Panc1 (cell line): ENCODE measurements around the gene ZNF71. TPM values are rescaled to one million over a fixed set of nuclear protein-coding genes. Genes with fewer than 3 reads are reported as not detected.

Experiments
- ATAC-seq: fragments of 200-7000 bp; cut with Tn5 transposase; 2 replicates; pipeline ENCODE4 v1.9.1; 2020; ENCODE audit warnings: mild to moderate bottlenecking, moderate library complexity
- BruUV-seq: library from RNA; stranded (reverse); fragments of 400-500 nt; replicated peaks from 2 replicates; lab custom pipeline; 2021; lab: Mats Ljungman, UMichigan
- CTCF ChIA-PET: fragments of 300-600 bp; sonication (Branson Sonifier 250); formaldehyde crosslinking; loops from one replicate; lab custom pipeline; 2022; ENCODE audit warnings: antibody characterized with exemption; lab: Charles Lee
- POLR2A ChIA-PET: fragments of 300-600 bp; sonication (Branson Sonifier 250); formaldehyde crosslinking; loops from one replicate; lab custom pipeline; 2022; ENCODE audit warnings: antibody characterized with exemption; lab: Charles Lee
- DNase-seq: peaks from one replicate; pipeline ENCODE4 v3.0.0-alpha.2; 2010; ENCODE audit warnings: low read depth, low spot score
- H3K27ac ChIP-seq: 2 replicates; pipeline ENCODE4 v1.5.1; 2011; ENCODE audit warnings: mild to moderate bottlenecking, low read length, inconsistent platforms
- H3K27me3 ChIP-seq: fragments of 200-500 bp; sonication (Bioruptor generic); 2 replicates; pipeline ENCODE4 v1.6.0; 2014; ENCODE audit warnings: low read length, inconsistent platforms; ENCODE audit not compliant: control insufficient read depth, insufficient read depth
- H3K36me3 ChIP-seq: fragments of 200-500 bp; sonication (Bioruptor generic); 2 replicates; pipeline ENCODE4 v1.5.1; 2014; ENCODE audit warnings: inconsistent platforms, mild to moderate bottlenecking, low read length, moderate library complexity; ENCODE audit not compliant: control insufficient read depth, insufficient read depth
- H3K4me1 ChIP-seq: 2 replicates; pipeline ENCODE4 v1.5.1; 2011; ENCODE audit warnings: inconsistent platforms, mild to moderate bottlenecking, low read length, moderate library complexity; ENCODE audit not compliant: control insufficient read depth, insufficient read depth
- H3K4me3 ChIP-seq, 2 experiments: 2 replicates each; pipeline ENCODE4 v1.5.1; 2011 to 2012; ENCODE audit warnings: low read depth in 2 of 2, low read length in 2 of 2, mild to moderate bottlenecking in 2 of 2, inconsistent platforms in 1 of 2, moderate library complexity in 1 of 2
- H3K9me3 ChIP-seq: fragments of 200-500 bp; sonication (Bioruptor generic); 2 replicates; pipeline ENCODE4 v1.5.1; 2014; ENCODE audit warnings: low read depth, mild to moderate bottlenecking, inconsistent platforms, low read length, moderate library complexity; ENCODE audit not compliant: control insufficient read depth, insufficient read depth
- CTCF ChIP-seq: fragments of 450-650 bp; IDR thresholded peaks from 2 replicates; pipeline ENCODE4 v1.5.1; 2017; ENCODE audit warnings: mild to moderate bottlenecking
- POLR2AphosphoS5 ChIP-seq: IDR thresholded peaks from 2 replicates; pipeline ENCODE4 v1.6.1; 2012; ENCODE audit warnings: mild to moderate bottlenecking, low read depth, low read length, moderate library complexity
- SIN3A ChIP-seq: IDR thresholded peaks from 2 replicates; pipeline ENCODE4 v1.6.1; 2012; ENCODE audit warnings: low read depth, mild to moderate bottlenecking, low read length, moderate library complexity, borderline replicate concordance; ENCODE audit not compliant: insufficient read depth
- TCF7L2 ChIP-seq: IDR thresholded peaks from 2 replicates; pipeline ENCODE4 v1.6.1; 2011; ENCODE audit warnings: mild to moderate bottlenecking, low read depth, low read length, inconsistent platforms
- in situ Hi-C: cut with HindIII; loops from 2 replicates; pipeline ENCODE4 v1.10.0; 2016; ENCODE audit warnings: low sequenced_read_pairs, low pct_unique_long_range_greater_than_20kb
- intact Hi-C: fragments of 100-400 bp; cut with micrococcal nuclease; formaldehyde crosslinking; loops from one replicate; pipeline ENCODE4 v1.10.0; 2022; ENCODE audit not compliant: unreplicated experiment
- total RNA-seq: library from RNA; stranded (reverse); gene quantifications from one replicate; pipeline ENCODE4 v1.2.1, GENCODE V29; 2021; ENCODE audit not compliant: unreplicated experiment
- TF ChIP-seq, protein P1 (sequence below), 2 experiments: IDR thresholded peaks; 2 replicates each; pipeline ENCODE4 v1.6.1; 2011 to 2012; ENCODE audit warnings: low read depth in 2 of 2, control low read depth in 1 of 2, low read length in 1 of 2, mild to moderate bottlenecking in 1 of 2, moderate library complexity in 1 of 2; ENCODE audit not compliant: insufficient read depth in 1 of 2

ZNF71 gene
- total RNA-seq, 1 experiment from 2014 or later = 6.3 TPM

- CTCF ChIA-PET = no interaction called here
- H3K9me3 ChIP-seq = peaks cover 40% of the 10 kb centered on the region; the same call in 1 of the 2 replicates
- H3K36me3 ChIP-seq = no peaks in the 10 kb centered on the region
- in situ Hi-C loops = no loop called here
- BruUV-seq = no TSS peak
- ATAC-seq (no peak), DNase-seq (no peak)
- intact Hi-C loops = no loop called here
- H3K4me1 ChIP-seq = no peaks in the 10 kb centered on the region
- no peaks in the 10 kb centered on the region for H3K27me3 ChIP-seq
- H3K4me3 ChIP-seq = no peak overlapping the region
- TF ChIP-seq, protein P1, sequence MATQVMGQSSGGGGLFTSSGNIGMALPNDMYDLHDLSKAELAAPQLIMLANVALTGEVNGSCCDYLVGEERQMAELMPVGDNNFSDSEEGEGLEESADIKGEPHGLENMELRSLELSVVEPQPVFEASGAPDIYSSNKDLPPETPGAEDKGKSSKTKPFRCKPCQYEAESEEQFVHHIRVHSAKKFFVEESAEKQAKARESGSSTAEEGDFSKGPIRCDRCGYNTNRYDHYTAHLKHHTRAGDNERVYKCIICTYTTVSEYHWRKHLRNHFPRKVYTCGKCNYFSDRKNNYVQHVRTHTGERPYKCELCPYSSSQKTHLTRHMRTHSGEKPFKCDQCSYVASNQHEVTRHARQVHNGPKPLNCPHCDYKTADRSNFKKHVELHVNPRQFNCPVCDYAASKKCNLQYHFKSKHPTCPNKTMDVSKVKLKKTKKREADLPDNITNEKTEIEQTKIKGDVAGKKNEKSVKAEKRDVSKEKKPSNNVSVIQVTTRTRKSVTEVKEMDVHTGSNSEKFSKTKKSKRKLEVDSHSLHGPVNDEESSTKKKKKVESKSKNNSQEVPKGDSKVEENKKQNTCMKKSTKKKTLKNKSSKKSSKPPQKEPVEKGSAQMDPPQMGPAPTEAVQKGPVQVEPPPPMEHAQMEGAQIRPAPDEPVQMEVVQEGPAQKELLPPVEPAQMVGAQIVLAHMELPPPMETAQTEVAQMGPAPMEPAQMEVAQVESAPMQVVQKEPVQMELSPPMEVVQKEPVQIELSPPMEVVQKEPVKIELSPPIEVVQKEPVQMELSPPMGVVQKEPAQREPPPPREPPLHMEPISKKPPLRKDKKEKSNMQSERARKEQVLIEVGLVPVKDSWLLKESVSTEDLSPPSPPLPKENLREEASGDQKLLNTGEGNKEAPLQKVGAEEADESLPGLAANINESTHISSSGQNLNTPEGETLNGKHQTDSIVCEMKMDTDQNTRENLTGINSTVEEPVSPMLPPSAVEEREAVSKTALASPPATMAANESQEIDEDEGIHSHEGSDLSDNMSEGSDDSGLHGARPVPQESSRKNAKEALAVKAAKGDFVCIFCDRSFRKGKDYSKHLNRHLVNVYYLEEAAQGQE (IDR thresholded peaks at IDR 0.05; ENCODE audit: insufficient read depth in 1 of 2, low read depth in 2 of 2, low read length in 1 of 2) = no peak
- TF ChIP-seq TCF7L2 (no peak), CTCF (no peak), POLR2AphosphoS5 (no peak), SIN3A (no peak)
- no peak overlapping the region for H3K27ac ChIP-seq
- POLR2A ChIA-PET = no interaction called here
Measured at GRCh38 chr19:56612737-56613136, 17.6 kb downstream of the ZNF71 start.

GRCh38 chr19:56613639-56614038, 18.5 kb downstream of the ZNF71 start:
- no TSS peak for BruUV-seq
- peaks cover 32% of the 10 kb centered on the region; the same call in 1 of the 2 replicates for H3K9me3 ChIP-seq

More at GRCh38 chr19:56613639-56614038, 18.5 kb downstream of the ZNF71 start:
- ChIA-PET POLR2A (no interaction called here), CTCF (no interaction called here)
- Histone ChIP-seq H3K27me3 (no peaks in the 10 kb centered on the region), H3K4me3 (no peak overlapping the region), H3K36me3 (no peaks in the 10 kb centered on the region), H3K4me1 (no peaks in the 10 kb centered on the region), H3K27ac (no peak overlapping the region)
- intact Hi-C loops (no loop called here), in situ Hi-C loops (no loop called here)
- no peak for ATAC-seq
- no peak for TF ChIP-seq TCF7L2
- no peak for TF ChIP-seq POLR2AphosphoS5
- no peak for TF ChIP-seq SIN3A
- TF ChIP-seq CTCF = no peak
- TF ChIP-seq, protein P1 (IDR thresholded peaks at IDR 0.05; ENCODE audit: insufficient read depth in 1 of 2, low read depth in 2 of 2, low read length in 1 of 2) = no peak
- no peak for DNase-seq
